HG03469 (cell line): ENCODE data around the gene HOXB4.

Source experiments
- ATAC-seq: cut with Tn5 transposase; IDR thresholded peaks from one replicate; pipeline ENCODE4 v1.9.1; 2021; ENCODE audit warnings: mild to moderate bottlenecking, moderate library complexity, moderate number of reproducible peaks; ENCODE audit not compliant: unreplicated experiment

HOXB4 gene

GRCh38 chr17:48561884-48562810 lies 16.0 kb downstream of the HOXB4 start:
- no peak for ATAC-seq

- no peak for ATAC-seq
Measured at GRCh38 chr17:48559840-48560817, 18.0 kb downstream of the HOXB4 start.

DNA sequence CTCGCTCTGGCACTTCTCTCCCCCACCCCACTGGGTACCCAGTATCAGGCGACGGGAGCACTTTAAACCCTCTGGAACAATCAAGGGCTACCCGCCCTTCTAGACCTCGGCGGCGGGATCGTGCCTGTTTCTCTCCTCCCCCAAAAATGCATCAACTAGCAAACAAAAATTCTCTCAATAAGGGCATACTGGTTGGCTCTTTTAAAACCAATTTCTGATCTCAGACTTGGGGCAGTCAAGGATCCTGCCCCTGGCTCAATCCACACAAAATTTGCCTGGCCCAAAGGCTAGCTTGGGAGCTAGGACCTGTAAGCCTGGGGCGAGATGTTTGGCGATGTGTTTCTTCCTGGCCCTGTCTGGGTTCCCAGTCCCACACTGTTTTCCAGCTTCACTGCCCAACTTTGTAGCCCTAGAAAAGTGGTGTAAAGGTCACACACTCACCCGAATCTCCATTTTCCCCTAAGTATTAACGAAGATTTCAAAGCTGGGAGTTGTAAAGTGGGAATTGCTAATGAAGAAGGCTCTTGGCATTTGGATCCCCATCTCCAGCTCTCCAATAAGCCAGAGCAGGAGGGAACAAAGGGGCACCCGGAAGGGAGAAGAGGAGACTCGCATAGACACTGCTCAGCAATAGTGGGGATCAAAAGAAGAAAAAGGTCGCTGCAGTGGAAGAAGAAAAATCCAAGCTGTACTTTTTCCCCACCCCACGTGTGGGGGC lies 18.9 kb downstream of the HOXB4 start:
- ATAC-seq, result no peak

DNA sequence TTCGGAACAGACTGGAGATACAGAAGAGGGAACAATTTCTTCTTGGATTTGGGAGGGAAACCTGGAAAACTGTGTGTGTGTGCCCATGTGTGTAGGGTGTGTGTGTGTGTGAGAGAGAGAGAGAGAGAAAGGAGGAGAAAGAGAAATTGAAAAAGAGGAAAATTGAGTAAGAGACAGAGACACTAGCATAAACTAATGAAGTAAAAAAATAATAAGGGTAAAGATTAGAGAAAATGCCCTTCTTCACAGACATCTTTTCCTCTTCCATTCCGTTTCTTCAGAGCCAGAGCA lies 19.4 kb downstream of the HOXB4 start:
- no peak for ATAC-seq

GRCh38 chr17:48558057-48558830 lies 19.9 kb downstream of the HOXB4 start:
- no peak for ATAC-seq

DNA sequence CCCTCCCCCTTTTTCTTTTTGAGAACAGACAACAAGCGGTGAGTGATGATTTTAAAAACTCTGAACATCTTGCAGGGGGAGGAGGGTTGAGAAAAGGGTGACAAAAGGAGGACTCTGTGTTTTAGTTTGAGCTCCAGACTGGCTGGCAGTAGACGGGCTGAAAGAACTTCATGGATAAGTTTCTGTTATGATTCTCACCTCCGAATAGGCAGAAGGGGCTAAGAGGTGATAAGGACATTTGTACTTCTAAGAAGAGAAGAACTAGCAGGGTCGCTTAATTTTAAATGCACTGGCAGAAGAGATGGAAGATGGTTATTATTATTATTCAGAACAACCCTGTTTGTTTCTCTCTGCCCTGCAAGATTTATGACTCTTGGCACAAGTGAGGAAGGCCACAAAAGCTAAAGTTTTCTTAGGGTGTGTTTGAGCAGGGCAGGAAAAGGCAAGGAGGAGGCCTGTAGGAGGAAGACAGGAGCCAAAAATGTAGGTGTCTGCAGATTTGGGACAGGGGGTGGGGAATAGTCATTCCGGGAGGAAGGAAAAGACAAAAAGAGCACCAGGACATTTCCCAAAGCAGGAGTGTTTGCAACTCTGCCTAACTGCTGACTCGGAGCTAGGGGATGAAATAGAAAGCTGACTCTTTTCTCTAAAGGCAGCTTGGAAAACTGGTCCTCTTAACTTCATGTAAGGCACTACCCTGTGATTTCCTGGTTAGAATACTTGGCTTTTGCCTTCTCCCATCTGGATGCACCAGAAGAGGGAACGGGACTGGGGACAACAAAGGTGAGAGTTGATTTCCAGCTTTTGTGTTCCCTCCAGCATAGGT lies 21.4 kb downstream of the HOXB4 start:
- ATAC-seq, result no peak

GRCh38 chr17:48556229-48556575 lies 21.9 kb downstream of the HOXB4 start:
- ATAC-seq, result no peak

DNA sequence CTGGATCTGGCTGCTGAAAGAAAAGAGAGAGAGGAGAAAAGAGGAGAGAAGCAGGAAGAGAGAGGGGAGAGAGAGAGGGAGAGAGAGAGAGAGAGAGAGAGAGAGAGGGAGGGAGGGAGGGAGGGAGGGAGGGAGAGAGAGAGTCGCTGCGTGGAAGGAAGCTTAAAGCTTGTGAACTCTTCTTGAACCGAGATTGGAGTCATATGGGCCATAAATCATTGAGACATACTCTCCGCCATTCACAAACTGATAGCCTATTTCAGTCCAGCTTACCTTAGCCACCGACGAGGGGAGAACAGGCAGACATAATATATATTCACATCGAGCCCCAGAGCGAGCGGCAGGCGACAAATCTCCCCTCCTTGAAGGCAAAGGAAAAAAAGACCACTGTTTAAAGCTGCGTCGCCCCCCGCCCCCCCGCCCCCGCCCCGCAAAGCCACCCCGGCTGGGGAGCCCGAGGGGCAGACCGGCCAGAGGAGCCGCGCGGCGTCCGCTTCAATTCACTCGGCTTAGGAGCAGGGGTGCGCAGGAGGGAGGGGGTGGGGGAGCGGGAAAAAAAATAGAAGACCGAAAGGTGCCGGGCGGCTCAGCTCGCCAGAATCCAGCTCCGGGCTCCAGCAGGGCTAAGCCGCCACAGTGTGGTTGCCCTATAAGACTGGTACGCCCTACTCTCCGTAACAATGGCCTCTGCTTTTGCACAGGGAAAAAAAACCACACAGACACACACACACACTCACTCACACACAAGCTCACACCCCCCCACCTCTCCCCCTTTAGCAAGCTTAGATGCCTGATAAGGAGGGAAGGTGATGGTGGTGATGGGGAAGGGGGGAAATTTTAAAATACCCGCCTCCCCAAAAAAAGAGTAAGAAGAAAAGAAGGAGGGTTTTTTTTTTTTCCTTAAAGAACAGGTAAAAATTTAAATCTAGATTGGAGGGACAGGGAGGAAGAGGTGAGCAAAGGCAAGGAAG lies 22.6 kb downstream of the HOXB4 start:
- ATAC-seq, result no peak

GRCh38 chr17:48554412-48555257 lies 23.5 kb downstream of the HOXB4 start:
- no peak for ATAC-seq

DNA sequence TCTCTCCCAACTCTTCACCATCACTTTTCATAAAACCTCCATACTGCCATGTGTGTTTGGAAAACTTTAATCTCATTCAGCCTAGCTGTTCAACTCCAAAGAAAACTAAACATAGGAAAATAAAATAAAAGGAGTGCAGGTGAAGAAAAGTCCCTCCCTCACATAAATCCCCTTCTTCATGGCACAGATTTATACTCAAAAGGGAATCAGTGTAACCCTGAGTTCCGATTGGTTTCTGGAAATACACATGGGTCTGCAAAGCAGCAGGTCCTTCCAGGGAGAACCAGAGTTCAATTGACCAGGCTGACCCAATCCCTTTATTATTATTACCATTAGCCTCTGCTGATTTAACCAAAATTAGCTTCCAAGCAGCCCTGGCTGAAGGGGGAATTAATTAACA lies 24.3 kb downstream of the HOXB4 start:
- no peak for ATAC-seq

DNA sequence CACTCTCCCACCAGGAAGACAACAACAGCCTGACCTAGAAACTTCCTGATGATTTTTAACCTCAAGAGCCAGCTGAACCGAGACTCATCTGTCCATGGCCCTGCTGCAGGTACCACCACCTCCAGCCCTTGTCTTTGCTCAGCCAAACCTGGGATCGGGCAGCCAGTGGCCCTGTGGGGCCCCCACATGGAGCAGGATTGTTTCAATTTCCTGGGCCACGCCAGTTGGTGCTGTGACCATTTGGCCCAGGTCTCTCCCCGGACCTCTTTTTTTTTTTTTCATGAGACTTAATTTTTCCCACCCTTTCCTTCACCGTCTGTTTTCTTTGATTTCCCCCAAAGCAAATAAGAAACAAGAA lies 25.0 kb downstream of the HOXB4 start:
- ATAC-seq, result no peak

GRCh38 chr17:48552466-48553189 lies 25.5 kb downstream of the HOXB4 start:
- no peak for ATAC-seq

GRCh38 chr17:48551596-48552465 lies 26.3 kb downstream of the HOXB4 start:
- ATAC-seq, result no peak

DNA sequence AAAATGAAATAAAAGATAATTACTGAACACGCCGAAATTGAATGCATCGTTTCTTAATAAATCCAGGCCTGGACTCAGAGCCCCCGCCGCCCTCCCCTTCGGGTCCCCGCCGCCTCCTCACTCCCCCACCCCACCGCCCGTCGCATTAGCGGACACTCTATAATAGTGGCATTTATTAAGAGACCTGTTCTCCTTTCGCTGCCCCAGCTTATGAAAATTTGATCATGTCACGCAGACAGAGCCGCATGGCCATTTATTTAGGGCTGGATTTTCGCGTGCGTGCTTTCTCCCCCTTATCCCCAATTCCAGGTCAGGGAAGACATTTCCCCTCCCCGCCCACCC lies 27.0 kb downstream of the HOXB4 start:
- no peak for ATAC-seq

GRCh38 chr17:48550502-48551213 lies 27.5 kb downstream of the HOXB4 start:
- ATAC-seq, result no peak
